ENCODE measurements around the gene SOCS4.
A peak's percentile ranks its signal among the peaks of the same experiment; 100 is the strongest.

The SOCS4 gene

GRCh38 chr14:55092341-55092740, 65.3 kb downstream of the SOCS4 start:
- DNase-seq, result peak; percentile 70

GRCh38 chr14:55094292-55095157, 67.5 kb downstream of the SOCS4 start:
- DNase-seq, result peak; percentile 39

- no peak for DNase-seq
These were observed 71.0 kb downstream of the SOCS4 start for GRCh38 chr14:55097881-55098560.

- DNase-seq, result no peak
These were observed 71.5 kb downstream of the SOCS4 start for GRCh38 chr14:55098561-55098898.
